ENCODE results near the gene ARHGAP5.

The ARHGAP5 gene, protein sequence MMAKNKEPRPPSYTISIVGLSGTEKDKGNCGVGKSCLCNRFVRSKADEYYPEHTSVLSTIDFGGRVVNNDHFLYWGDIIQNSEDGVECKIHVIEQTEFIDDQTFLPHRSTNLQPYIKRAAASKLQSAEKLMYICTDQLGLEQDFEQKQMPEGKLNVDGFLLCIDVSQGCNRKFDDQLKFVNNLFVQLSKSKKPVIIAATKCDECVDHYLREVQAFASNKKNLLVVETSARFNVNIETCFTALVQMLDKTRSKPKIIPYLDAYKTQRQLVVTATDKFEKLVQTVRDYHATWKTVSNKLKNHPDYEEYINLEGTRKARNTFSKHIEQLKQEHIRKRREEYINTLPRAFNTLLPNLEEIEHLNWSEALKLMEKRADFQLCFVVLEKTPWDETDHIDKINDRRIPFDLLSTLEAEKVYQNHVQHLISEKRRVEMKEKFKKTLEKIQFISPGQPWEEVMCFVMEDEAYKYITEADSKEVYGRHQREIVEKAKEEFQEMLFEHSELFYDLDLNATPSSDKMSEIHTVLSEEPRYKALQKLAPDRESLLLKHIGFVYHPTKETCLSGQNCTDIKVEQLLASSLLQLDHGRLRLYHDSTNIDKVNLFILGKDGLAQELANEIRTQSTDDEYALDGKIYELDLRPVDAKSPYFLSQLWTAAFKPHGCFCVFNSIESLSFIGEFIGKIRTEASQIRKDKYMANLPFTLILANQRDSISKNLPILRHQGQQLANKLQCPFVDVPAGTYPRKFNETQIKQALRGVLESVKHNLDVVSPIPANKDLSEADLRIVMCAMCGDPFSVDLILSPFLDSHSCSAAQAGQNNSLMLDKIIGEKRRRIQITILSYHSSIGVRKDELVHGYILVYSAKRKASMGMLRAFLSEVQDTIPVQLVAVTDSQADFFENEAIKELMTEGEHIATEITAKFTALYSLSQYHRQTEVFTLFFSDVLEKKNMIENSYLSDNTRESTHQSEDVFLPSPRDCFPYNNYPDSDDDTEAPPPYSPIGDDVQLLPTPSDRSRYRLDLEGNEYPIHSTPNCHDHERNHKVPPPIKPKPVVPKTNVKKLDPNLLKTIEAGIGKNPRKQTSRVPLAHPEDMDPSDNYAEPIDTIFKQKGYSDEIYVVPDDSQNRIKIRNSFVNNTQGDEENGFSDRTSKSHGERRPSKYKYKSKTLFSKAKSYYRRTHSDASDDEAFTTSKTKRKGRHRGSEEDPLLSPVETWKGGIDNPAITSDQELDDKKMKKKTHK (N-terminal part only)

DNA sequence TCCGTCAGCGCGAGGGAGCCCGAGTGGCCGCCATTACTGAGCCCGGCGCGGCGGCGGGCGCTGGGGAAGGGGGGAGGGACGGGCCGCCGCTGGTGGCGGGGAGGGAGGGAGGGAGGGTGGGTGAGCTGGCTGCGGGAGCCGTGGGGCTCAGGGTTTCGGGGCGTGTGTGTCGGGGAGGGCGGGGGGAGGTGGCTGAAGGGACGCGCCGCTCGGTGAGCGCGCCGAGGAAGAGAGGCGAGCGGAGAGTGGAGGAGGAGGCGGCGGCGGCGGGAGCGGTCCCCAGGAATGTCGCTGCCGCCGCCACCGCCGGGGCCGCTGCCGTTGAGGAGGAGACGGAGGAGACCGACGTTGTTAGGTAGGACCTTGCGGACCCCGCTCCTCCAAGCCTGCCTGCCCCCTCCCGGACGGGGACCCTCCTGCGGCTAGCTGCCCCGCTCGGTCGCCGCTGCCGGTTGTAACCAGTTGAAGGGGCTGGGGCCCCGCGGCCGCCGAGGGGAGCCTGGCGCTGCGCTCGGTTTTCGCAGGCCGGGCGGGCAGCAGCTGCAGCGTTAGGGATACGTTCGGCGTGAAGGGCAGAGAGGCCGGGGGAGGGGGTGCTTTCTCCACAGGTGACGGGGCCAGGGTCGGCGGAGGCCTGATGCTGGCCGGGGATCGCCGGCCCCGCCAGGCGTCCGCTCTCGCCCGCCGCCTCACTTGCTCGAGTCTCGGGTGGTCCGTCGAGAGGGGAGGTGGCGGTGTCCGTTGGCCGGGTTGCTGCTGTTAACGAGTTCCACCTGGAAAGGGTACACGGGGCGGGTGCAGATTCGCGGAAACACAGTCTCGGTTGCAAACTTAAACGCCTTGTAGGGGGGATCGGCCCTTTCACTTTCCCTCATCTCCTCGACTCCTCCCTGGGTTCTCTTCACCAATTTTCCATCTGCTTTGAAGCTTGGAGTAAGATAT lies at the start of gene ARHGAP5:
ARHGAP5 (plus strand) TSS at position 224 of the 942 bp plus-strand sequence. CDS start 13,366 bp downstream, outside the sequence.
- DNase-seq (ENCODE audit: low read depth), result peak; percentile 9

DNA sequence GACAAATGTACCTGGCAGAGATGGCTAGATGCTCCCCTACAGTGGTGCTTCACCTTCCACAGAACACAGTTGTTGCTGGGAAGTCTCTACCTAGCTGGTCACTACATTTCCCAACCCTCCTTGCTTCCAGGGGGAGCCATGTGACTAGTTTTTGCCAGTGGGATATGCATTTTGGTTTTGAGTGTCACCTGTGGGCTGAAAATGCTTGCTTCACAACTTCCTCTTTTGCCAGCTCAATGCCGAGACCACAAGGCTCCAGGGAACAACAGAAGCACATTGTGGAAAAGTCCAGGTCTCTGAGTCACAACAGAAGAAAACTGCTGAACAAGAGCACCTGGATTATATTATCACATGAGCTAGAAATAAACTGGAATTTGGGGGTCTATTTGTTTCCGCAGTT lies 48.5 kb upstream of the ARHGAP5 start:
- no peak for DNase-seq (ENCODE audit: low read depth)

DNA sequence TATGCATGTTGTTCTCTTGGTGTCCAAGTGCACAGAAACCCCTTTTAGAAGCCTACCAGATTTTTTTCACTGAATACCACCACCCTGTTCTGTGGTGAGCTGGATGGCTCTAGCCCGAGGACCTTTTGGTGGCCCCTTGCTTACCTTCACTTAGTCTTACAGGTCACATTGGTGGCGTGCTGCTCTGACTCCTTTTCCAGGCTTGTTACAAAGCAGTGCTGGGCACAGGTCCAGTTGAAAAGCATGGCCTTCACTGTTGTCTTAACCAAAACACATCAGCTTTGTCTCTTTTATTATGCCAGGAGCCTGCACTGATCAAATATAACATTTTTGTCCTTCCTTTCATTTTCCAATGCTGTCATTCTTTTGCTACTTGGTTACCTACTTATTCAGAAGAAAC lies 43.6 kb upstream of the ARHGAP5 start:
- no peak for DNase-seq (ENCODE audit: low read depth)

DNA sequence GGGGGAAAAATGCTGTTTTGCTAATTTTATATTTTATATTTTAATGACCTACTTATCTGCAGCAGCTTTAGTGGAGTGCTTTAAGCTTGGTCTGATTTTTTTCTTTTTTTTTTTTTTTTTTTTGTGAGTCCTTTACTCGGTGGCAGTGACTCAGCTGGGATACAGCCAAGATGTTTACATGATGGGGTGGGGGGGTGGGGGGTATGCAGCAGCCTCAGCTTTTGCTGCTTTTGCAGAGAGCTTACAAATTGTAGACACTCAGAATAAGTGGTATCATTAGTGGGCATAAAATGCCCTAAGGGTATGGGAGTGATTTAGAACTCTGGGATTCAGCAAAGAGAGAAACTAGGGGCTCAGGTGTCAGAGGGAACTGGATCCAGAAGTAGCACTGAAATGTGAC lies 38.2 kb upstream of the ARHGAP5 start:
- DNase-seq (ENCODE audit: low read depth), result no peak

DNA sequence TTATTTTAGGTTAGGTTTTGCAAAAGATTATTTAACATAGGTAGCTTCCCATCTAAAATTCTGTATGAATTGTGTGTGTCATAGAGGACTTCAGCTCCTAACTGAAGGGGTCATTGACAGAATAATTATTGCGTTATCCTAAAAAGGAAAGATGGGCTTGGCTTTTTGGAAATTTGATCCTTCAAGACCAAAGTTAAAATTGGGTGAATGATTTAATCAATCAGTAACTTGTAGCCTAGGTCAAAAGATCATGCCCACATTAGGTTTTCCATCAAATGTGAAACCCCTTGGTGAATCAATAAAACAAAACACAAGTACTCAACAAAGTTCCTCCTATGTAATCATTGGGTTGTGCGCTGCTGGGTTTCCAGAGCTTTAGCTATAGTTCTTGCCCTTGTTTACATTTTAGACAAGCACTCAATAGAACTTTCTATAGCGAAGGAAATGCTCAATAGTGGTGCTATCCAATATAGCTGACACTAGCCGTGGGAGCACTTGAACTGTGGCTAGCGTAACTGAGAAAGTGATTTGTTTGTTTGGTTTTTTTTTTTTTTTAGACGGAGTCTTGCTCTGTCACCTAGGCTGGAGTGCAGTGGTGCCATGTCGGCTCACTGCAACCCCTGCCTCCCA lies 37.6 kb upstream of the ARHGAP5 start:
- no peak for DNase-seq (ENCODE audit: low read depth)

- DNase-seq (ENCODE audit: low read depth), result no peak
Measured at GRCh38 chr14:32043624-32044023, 33.5 kb upstream of the ARHGAP5 start.

GRCh38 chr14:32044454-32044853 lies 32.6 kb upstream of the ARHGAP5 start:
- no peak for DNase-seq (ENCODE audit: low read depth)

GRCh38 chr14:32047791-32048190 lies 29.3 kb upstream of the ARHGAP5 start:
- DNase-seq (ENCODE audit: low read depth), result no peak

DNA sequence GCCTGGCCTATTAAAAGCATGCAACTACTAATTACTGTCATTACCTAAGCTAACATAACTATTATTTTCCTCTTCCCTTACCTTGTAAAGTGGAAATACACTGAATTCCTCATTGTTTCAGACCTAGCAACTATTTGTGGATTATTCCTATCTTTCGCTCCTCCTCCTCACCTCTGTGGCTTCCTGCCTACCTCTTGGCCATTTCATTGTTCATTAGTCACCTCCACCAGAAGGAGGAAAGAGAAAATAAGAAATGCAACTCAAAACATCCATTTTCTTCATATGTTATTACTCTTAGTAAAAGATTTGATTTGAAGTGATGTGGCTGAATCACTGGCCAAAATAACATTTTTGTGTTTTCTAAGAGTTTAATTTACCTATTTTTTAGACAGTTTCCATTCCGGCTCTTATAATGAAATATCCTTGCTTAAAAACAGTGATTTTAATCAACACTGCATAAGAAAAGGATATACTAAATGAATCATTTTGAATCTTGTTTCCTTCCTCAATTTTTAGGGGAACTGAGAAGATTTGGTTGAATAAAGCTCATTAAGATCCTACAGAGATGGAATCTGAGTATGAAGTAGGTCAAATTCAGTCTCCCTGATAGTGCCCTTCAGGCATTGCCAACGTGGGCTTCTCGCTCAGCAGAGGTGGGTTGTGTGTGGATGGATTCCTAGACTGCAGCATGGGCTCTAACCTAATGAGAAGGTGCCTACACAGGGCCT lies 27.6 kb upstream of the ARHGAP5 start:
- DNase-seq (ENCODE audit: low read depth), result no peak

GRCh38 chr14:32050878-32051277 lies 26.2 kb upstream of the ARHGAP5 start:
- no peak for DNase-seq (ENCODE audit: low read depth)

GRCh38 chr14:32054536-32054935 lies 22.6 kb upstream of the ARHGAP5 start:
- DNase-seq (ENCODE audit: low read depth), result no peak

DNA sequence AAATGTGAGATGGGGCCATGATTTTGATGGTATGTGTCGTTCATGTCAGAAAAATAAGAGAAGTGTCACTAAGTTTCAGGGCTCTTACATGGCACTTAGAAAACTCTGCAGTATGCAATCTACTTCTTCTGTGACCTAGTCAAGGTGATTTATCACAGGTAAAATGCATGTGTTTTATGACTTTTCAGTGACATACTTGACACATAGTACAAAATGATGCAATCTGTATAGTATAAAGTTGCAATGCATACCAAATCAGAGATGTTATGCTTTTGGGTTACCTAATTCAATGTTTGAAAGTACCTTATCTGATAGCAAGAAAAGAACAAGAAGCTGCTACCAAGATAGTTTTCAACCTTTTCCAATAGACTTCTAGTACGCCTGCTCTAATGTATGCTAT lies 21.9 kb upstream of the ARHGAP5 start:
- DNase-seq (ENCODE audit: low read depth), result no peak

DNA sequence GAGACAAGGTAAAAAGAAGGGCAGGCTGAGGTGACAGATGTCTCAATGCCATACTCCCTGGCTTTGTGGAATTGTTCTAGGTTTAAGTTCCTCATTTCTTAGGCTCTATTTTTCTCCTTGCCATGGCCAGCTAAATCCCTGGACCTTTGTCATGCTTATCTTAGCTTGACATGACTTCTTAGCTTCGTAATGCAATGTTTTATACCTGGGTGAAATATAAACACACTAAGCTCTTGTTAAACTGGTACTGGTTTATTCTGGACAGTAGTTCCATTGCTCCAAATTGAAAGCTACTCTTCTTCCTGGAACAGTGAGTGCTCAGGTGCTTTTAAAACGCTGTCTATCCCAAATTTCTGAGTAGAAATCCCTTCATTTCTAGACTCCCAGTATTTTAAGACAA lies 17.4 kb upstream of the ARHGAP5 start:
- no peak for DNase-seq (ENCODE audit: low read depth)

GRCh38 chr14:32064931-32065330 lies 12.2 kb upstream of the ARHGAP5 start:
- DNase-seq (ENCODE audit: low read depth), result no peak

GRCh38 chr14:32068708-32069107 lies 8.4 kb upstream of the ARHGAP5 start:
- DNase-seq (ENCODE audit: low read depth), result no peak

GRCh38 chr14:32070282-32070681 lies 6.8 kb upstream of the ARHGAP5 start:
- no peak for DNase-seq (ENCODE audit: low read depth)

- DNase-seq (ENCODE audit: low read depth), result no peak
Measured at GRCh38 chr14:32072676-32073075, 4.4 kb upstream of the ARHGAP5 start.

- peak; percentile 36 for DNase-seq (ENCODE audit: low read depth)
Measured at GRCh38 chr14:32073537-32074189, 3.4 kb upstream of the ARHGAP5 start.

GRCh38 chr14:32074887-32075572 lies 2.1 kb upstream of the ARHGAP5 start:
- no peak for DNase-seq (ENCODE audit: low read depth)
